ENCODE data around the gene NOTCH1.

DNA sequence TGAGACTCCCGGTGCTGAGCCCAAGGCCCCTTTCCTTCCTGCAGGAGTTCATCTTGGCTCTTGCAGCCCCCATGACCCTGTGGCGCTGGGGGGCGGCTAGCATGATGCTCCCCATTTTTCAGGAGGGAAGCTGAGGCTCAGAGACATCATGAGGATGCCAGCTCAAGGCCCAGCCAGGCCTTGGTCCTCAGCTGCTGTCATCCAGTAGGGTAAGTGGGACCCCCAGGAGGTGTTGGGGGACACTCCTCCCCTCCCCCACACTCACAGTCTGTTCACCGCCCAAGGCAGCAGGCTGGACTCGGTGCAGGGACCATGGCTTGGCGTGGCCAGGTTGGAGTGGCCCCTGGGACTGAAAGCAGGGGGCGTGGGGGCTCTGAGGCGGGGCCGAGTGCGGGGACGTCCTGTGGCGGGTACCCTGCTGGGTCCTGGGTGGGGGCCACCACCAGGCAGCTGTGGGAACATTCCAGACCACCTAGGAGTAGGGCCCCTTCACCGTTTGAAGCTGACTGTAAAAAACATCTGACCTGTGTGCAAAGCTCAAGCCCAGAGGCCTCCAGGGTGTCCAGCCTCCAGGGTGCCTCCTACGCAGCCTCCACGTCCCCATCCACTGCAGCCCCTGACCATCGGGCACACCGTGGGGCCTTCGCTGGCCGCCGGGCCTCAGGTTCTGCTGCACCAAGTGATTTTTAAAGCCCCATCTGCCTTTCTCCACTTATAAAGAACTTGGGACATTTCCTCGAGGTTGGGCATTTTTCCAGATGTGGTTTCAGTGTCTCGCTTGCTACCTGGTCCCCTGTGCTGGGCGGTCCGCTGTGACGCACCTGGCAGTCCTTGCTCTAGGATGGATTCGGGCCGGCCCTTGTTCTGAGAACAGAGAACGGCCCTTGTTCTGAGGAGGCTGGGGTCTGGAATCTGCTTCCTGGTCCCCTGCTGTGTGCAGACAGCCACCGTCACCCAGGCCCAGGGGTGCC, 3.4 kb upstream of the NOTCH1 start:
- TF ChIP-seq CHD2 (IDR thresholded peaks at IDR 0.05; ENCODE audit: low read length, partially characterized antibody) (no peak), CBX2 (IDR thresholded peaks at IDR 0.05; ENCODE audit: borderline replicate concordance, low read depth) (no peak), SREBF2 (IDR thresholded peaks at IDR 0.05) (no peak), FOXS1 (CRISPR knock-in tag; IDR thresholded peaks at IDR 0.05) (no peak), HOXB5 (CRISPR knock-in tag; IDR thresholded peaks at IDR 0.05) (no peak), KDM1A (IDR thresholded peaks at IDR 0.05; ENCODE audit: low read depth) (no peak)
- TF ChIP-seq, protein P1, sequence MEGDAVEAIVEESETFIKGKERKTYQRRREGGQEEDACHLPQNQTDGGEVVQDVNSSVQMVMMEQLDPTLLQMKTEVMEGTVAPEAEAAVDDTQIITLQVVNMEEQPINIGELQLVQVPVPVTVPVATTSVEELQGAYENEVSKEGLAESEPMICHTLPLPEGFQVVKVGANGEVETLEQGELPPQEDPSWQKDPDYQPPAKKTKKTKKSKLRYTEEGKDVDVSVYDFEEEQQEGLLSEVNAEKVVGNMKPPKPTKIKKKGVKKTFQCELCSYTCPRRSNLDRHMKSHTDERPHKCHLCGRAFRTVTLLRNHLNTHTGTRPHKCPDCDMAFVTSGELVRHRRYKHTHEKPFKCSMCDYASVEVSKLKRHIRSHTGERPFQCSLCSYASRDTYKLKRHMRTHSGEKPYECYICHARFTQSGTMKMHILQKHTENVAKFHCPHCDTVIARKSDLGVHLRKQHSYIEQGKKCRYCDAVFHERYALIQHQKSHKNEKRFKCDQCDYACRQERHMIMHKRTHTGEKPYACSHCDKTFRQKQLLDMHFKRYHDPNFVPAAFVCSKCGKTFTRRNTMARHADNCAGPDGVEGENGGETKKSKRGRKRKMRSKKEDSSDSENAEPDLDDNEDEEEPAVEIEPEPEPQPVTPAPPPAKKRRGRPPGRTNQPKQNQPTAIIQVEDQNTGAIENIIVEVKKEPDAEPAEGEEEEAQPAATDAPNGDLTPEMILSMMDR (IDR thresholded peaks at IDR 0.05): no peak
- TF ChIP-seq, protein P2, sequence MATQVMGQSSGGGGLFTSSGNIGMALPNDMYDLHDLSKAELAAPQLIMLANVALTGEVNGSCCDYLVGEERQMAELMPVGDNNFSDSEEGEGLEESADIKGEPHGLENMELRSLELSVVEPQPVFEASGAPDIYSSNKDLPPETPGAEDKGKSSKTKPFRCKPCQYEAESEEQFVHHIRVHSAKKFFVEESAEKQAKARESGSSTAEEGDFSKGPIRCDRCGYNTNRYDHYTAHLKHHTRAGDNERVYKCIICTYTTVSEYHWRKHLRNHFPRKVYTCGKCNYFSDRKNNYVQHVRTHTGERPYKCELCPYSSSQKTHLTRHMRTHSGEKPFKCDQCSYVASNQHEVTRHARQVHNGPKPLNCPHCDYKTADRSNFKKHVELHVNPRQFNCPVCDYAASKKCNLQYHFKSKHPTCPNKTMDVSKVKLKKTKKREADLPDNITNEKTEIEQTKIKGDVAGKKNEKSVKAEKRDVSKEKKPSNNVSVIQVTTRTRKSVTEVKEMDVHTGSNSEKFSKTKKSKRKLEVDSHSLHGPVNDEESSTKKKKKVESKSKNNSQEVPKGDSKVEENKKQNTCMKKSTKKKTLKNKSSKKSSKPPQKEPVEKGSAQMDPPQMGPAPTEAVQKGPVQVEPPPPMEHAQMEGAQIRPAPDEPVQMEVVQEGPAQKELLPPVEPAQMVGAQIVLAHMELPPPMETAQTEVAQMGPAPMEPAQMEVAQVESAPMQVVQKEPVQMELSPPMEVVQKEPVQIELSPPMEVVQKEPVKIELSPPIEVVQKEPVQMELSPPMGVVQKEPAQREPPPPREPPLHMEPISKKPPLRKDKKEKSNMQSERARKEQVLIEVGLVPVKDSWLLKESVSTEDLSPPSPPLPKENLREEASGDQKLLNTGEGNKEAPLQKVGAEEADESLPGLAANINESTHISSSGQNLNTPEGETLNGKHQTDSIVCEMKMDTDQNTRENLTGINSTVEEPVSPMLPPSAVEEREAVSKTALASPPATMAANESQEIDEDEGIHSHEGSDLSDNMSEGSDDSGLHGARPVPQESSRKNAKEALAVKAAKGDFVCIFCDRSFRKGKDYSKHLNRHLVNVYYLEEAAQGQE (IDR thresholded peaks at IDR 0.05): no peak
